Pancreas (tissue), 10 donors: ENCODE data around the gene AJAP1. TPM values are rescaled to one million over a fixed set of nuclear protein-coding genes. Genes with fewer than 3 reads are reported as not detected.
"Not testable (repeated sequence)": the region's sequence is repeated elsewhere in the genome, so short reads cannot be mapped to it uniquely, and the experiment has no call there.

Source experiments
- ATAC-seq, 4 donors: fragments of 200-7000 bp; cut with Tn5 transposase; one replicate each; pipeline versions ENCODE4 v1.8.0 to v1.9.1; 2020; ENCODE audit warnings: mild to moderate bottlenecking in 4 of 4, moderate library complexity in 4 of 4
- DNase-seq, 6 donors: peaks; one replicate each; pipeline ENCODE4 v3.0.0-alpha.2; 2020
- FAIRE-seq: peaks from 2 replicates; lab custom pipeline; 2012; peaks lifted over from hg19 to GRCh38; lab: Jason Lieb, UNC
- H3K27ac ChIP-seq, 4 donors: fragments of 200-600 bp; sonication (generic); 1 replicate in 3 of 4; 2 replicates in 1 of 4; pipeline versions ENCODE4 v1.5.0 to v1.8.0; 2020
- H3K27me3 ChIP-seq, 4 donors: fragments of 200-600 bp; one replicate each; pipeline ENCODE4 v1.8.0; 2021
- H3K36me3 ChIP-seq, 3 donors: fragments of 200-600 bp; sonication (generic) in 1 of 3; one replicate each; pipeline versions ENCODE4 v1.5.0 to v1.8.0; 2020 to 2021
- H3K4me1 ChIP-seq, 3 donors: fragments of 200-600 bp; one replicate each; pipeline ENCODE4 v1.8.0; 2021
- H3K4me3 ChIP-seq, 4 donors: fragments of 200-600 bp; sonication (generic) in 2 of 4; one replicate each; pipeline versions ENCODE4 v1.5.0 to v1.8.0; 2020 to 2021
- H3K9me3 ChIP-seq, 4 donors: fragments of 200-600 bp; one replicate each; pipeline ENCODE4 v1.8.0; 2021
- CTCF ChIP-seq, 4 donors: fragments of 200-600 bp; sonication (generic) in 3 of 4; IDR thresholded peaks; one replicate each; pipeline versions ENCODE4 v1.5.0 to v1.8.0; 2021; ENCODE audit warnings: antibody characterized with exemption in 4 of 4
- whole genome bisulfite sequencing, 2 donors: extraction: QIAGEN DNeasy Blood & Tissue Kit; methylation state at CpG; one replicate each; pipeline ENCODE4 v1.1.7; 2013; 5-methylcytosine and 5-hydroxymethylcytosine counted together
- intact Hi-C, 3 donors: fragments of 100-400 bp; cut with DNase I; formaldehyde crosslinking; loops; one replicate each; pipeline versions ENCODE4 v1.11.1 to v1.14.2; 2022
- polyA plus RNA-seq, 2 donors: library from polyadenylated mRNA; stranded (reverse); fragments of 200-250 nt; gene quantifications; one replicate each; pipeline ENCODE4 v1.2.3, GENCODE V29; 2013
- total RNA-seq, 6 donors: library from RNA; stranded (reverse); fragmentation: NEBNext Ultra II Directional in 4 of 6; extraction: Animal tissue kit (Norgen Biotek cat#: 25700) in 4 of 6; gene quantifications; one replicate each; pipeline versions ENCODE4 v1.2.1 to v1.2.4, GENCODE V29; 2021 to 2023
- donor health status: healthy with polysubstance abuse.
- donor health status: DM: no; HTN: no; CAD: no; lungs with moderate emphysema.
- donor health status: DM: no; HTN: no; CAD: no.
- donor health status: control.
- donor health status: control.
- donor health status: Bipolar disorder and iron deficiency.
- donor health status: DM: yes; HTN: yes; CAD: no.
- donor health status: DM: no; HTN: no; CAD: no.
- donor health status: DM: no; HTN: no; CAD: no.
- donor health status: DM: yes; HTN: yes; CAD: no.

The AJAP1 gene
- total and polyA plus RNA-seq, 8 donors: 0.38 to 4.3 (median 2.2) TPM

GRCh38 chr1:4616831-4617465 lies 37.5 kb upstream of the AJAP1 start:
- Histone ChIP-seq H3K36me3 (no peaks in the 10 kb centered on the region), H3K4me1 (no peaks in the 10 kb centered on the region), H3K4me3 (no peak overlapping the region), H3K27me3 (no peaks in the 10 kb centered on the region), H3K9me3 (no peaks in the 10 kb centered on the region), H3K27ac (no peak overlapping the region)
- FAIRE-seq (no peak), DNase-seq (no peak), ATAC-seq (no peak)
- intact Hi-C loops: no loop called here
- WGBS, 2 donors: 75 to 81% methylated on average over 18 of the region's 18 CpGs
- no peak for TF ChIP-seq CTCF (IDR thresholded peaks at IDR 0.05)

GRCh38 chr1:4617506-4617905 lies 36.9 kb upstream of the AJAP1 start:
- H3K27me3 ChIP-seq: no peaks in the 10 kb centered on the region
- ATAC-seq: no peak
- 94 to 95% methylated on average over 6 of the region's 6 CpGs for WGBS, 2 donors
- no peaks in the 10 kb centered on the region for H3K4me1 ChIP-seq
- intact Hi-C loops: no loop called here
- H3K27ac ChIP-seq: no peak overlapping the region
- H3K36me3 ChIP-seq: no peaks in the 10 kb centered on the region
- no peak for TF ChIP-seq CTCF (IDR thresholded peaks at IDR 0.05)
- no peak overlapping the region for H3K4me3 ChIP-seq
- no peaks in the 10 kb centered on the region for H3K9me3 ChIP-seq
- FAIRE-seq: no peak
- DNase-seq: no peak

GRCh38 chr1:4618827-4619226 lies 35.6 kb upstream of the AJAP1 start:
- H3K36me3 ChIP-seq, intact Hi-C loops, H3K4me1 ChIP-seq, H3K9me3 ChIP-seq, H3K4me3 ChIP-seq, ATAC-seq, DNase-seq, H3K27ac ChIP-seq, H3K27me3 ChIP-seq: not testable (repeated sequence)
- FAIRE-seq: peak; percentile 75
- WGBS, 2 donors: 77 to 99% methylated on average over 3 of the region's 3 CpGs

- H3K4me1 ChIP-seq: no peaks in the 10 kb centered on the region
- H3K36me3 ChIP-seq: no peaks in the 10 kb centered on the region
- no peak for TF ChIP-seq CTCF (IDR thresholded peaks at IDR 0.05)
- no peaks in the 10 kb centered on the region for H3K9me3 ChIP-seq
- WGBS, 2 donors: 52 to 55% methylated on average over 5 of the region's 5 CpGs
- FAIRE-seq (no peak), DNase-seq (no peak), ATAC-seq (no peak)
- no peaks in the 10 kb centered on the region for H3K27me3 ChIP-seq
- intact Hi-C loops: no loop called here
- no peak overlapping the region for H3K4me3 ChIP-seq
- H3K27ac ChIP-seq: no peak overlapping the region
Measured at GRCh38 chr1:4621646-4622045, 32.8 kb upstream of the AJAP1 start.

- WGBS, 2 donors: 67 to 89% methylated on average over 10 of the region's 10 CpGs
- Histone ChIP-seq H3K27ac (no peak overlapping the region), H3K4me1 (no peaks in the 10 kb centered on the region), H3K36me3 (no peaks in the 10 kb centered on the region), H3K4me3 (no peak overlapping the region), H3K9me3 (no peaks in the 10 kb centered on the region), H3K27me3 (no peaks in the 10 kb centered on the region)
- ATAC-seq (no peak), FAIRE-seq (no peak), DNase-seq (no peak)
- intact Hi-C loops: no loop called here
- TF ChIP-seq CTCF (IDR thresholded peaks at IDR 0.05): no peak
Measured at GRCh38 chr1:4622821-4623220, 31.6 kb upstream of the AJAP1 start.
